ENCODE measurements around the gene SPRY4. TPM values are rescaled to one million over a fixed set of nuclear protein-coding genes. Genes with fewer than 3 reads are reported as not detected.

SPRY4 gene
- total and polyA plus RNA-seq, 2 of the 8 experiments (the other 6 are each of a cell fraction or from before 2014, with no cell fraction given), result 59.1 to 113 TPM

DNA sequence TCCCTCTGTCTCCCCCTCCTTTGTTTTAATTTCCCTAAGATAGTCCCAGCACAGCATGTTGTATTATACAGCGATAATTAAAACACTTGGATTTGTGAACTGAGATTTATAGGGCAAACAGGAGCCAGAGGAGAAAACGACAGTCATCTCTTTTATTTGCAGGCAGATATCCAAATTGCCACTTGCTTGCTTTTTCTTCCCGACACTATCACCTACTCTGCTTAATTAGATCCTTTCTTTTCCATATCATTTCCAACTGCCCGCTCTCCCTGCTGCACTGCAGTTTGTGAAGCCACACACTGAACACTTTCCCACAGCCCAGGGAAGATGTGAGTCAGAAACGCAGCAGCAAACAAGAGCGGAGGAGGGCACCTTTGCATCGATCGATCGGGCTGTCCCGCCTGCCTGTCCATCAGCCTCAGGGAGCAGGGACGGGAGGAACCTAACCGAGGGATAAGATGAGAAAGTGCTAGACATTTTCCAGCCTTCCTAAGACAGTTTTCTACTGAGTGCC lies 35.8 kb upstream of the SPRY4 start:
- Histone ChIP-seq H3K14ac (ENCODE audit: insufficient read length) (no peak overlapping the region), H3K23ac (ENCODE audit: insufficient read length) (no peak overlapping the region), H2AFZ (ENCODE audit: low read length) (no peak overlapping the region), H2BK120ac (replicated peaks; ENCODE audit: low read depth, low read length) (peak overlapping the region; percentile 93), H3K9ac (replicated peaks in 1 of 4; ENCODE audit: extremely low read depth in 1 of 4, low read depth in 3 of 4, low read length in 3 of 4) (no peak overlapping the region), H3K79me1 (ENCODE audit: low read depth, low read length) (no peaks in the 10 kb centered on the region), H4K8ac (ENCODE audit: extremely low read depth, insufficient read depth, low read length) (no peak overlapping the region; the same call in 1 of the 2 replicates), H4K91ac (replicated peaks; ENCODE audit: insufficient read length, low read length) (peak overlapping the region; percentile 94), H3K18ac (ENCODE audit: extremely low read depth, low read length) (peak overlapping the region; percentile 34; the same call in 1 of the 2 replicates), H3K9me3 (ENCODE audit: insufficient read depth in 2 of 2, low read depth in 1 of 2, low read length in 1 of 2) (no peaks in the 10 kb centered on the region), H2BK12ac (ENCODE audit: low read depth, low read length) (peak overlapping the region; percentile 39), H2BK20ac (ENCODE audit: low read length) (peak overlapping the region; percentile 49), H4K5ac (ENCODE audit: insufficient read length, low read depth, low read length) (peak overlapping the region; percentile 45), H3K4me1 (replicated peaks in 1 of 4; ENCODE audit: control insufficient read depth in 3 of 4, insufficient read depth in 4 of 4, low read length in 3 of 4) (peaks cover 15 to 36% (median 32%) of the 10 kb centered on the region in 4 experiments), H3K79me2 (ENCODE audit: control insufficient read depth in 1 of 2, insufficient read depth in 2 of 2, low read length in 2 of 2) (no peaks in the 10 kb centered on the region), H4K20me1 (replicated peaks in 1 of 2; ENCODE audit: control insufficient read depth in 1 of 2, insufficient read depth in 2 of 2, low read length in 2 of 2) (no peaks in the 10 kb centered on the region), H3K23me2 (ENCODE audit: low read depth, low read length) (no peaks in the 10 kb centered on the region), H3K4me3 (ENCODE audit: extremely low read depth in 1 of 4, insufficient read depth in 2 of 4, low read depth in 3 of 4, low read length in 4 of 4) (no peak overlapping the region), H3K4me2 (ENCODE audit: insufficient read depth in 1 of 2, low read depth in 2 of 2, low read length in 2 of 2) (peak overlapping the region; percentile 21 to 25), H3K27me3 (replicated peaks in 1 of 4; ENCODE audit: control insufficient read depth in 3 of 4, extremely low read depth in 1 of 4, insufficient read depth in 3 of 4, low read length in 3 of 4) (no peaks in the 10 kb centered on the region; a peak in 1 of 7 replicates), H2BK5ac (ENCODE audit: low read depth, low read length) (peak overlapping the region; percentile 75), H3K36me3 (ENCODE audit: control insufficient read depth in 2 of 4, insufficient read depth in 4 of 4, low read length in 3 of 4) (no peaks in the 10 kb centered on the region), H2AK5ac (ENCODE audit: low read depth, low read length) (0 out of 2 replicates have a peak overlapping the region, but pooled peaks have one; percentile 30), H2BK15ac (ENCODE audit: low read length) (no peak overlapping the region), H3K4ac (replicated peaks; ENCODE audit: insufficient read length, low read depth, low read length) (peak overlapping the region; percentile 17), H3K56ac (replicated peaks; ENCODE audit: insufficient read length, low read depth, low read length) (peak overlapping the region; percentile 39), H3K27ac (ENCODE audit: low read depth, low read length) (no peak overlapping the region)
- 35% methylated on average over 12 of the region's 12 CpGs; no CpG with 5 or more reads in 1 of the 2 experiments for WGBS, 2 experiments (ENCODE audit: extremely low coverage in 1 of 2, insufficient coverage in 1 of 2, insufficient read length in 1 of 2, insufficient replicate concordance in 2 of 2, low coverage in 1 of 2, low lambda C conversion rate in 2 of 2, missing lambda C conversion rate in 1 of 2)
- CTCF ChIA-PET (ENCODE audit: partially characterized antibody), result interaction anchor here (4.0 kb wide), 1 partner anchor 37 kb away, joined by 27 read pairs; the partner anchor contains the start of gene SPRY4
- POLR2A ChIA-PET (ENCODE audit: partially characterized antibody), result interaction anchor here (1.4 to 8.8 kb wide), 2 partner anchors 36 to 190 kb away, joined by 3 to 137 read pairs; partner anchors contain the start of gene SPRY4
- FAIRE-seq (no peak), DNase-seq (ENCODE audit: low read depth in 1 of 2, low spot score in 2 of 2) (no peak)
- no peak for TF ChIP-seq TBP (IDR thresholded peaks at IDR 0.05; ENCODE audit: low read depth, low read length)

Data from H1 (cell line).